Endothelial cell of umbilical vein (primary cell): ENCODE measurements around the gene CYBB. TPM values are rescaled to one million over a fixed set of nuclear protein-coding genes. Genes with fewer than 3 reads are reported as not detected.

Source experiments
- BruUV-seq: library from RNA; stranded (reverse); fragments of 400-500 nt; replicated peaks from 2 replicates; lab custom pipeline; 2021; lab: Mats Ljungman, UMichigan
- CTCF ChIA-PET: fragments of 300-600, 350-600 bp; sonication (Branson Sonifier 250); formaldehyde crosslinking; loops from one replicate; lab custom pipeline; 2021; ENCODE audit warnings: antibody characterized with exemption, inconsistent platforms; lab: Charles Lee
- POLR2A ChIA-PET: fragments of 300-600, 350-600 bp; sonication (Branson Sonifier 250); formaldehyde crosslinking; loops from one replicate; lab custom pipeline; 2021; ENCODE audit warnings: antibody characterized with exemption, inconsistent platforms; lab: Charles Lee
- DNase-seq: peaks from one replicate; pipeline ENCODE4 v3.0.0-alpha.2; 2011; ENCODE audit warnings: low read depth, low spot score
- FAIRE-seq: peaks from 2 replicates; lab custom pipeline; 2011; peaks lifted over from hg19 to GRCh38; lab: Jason Lieb, UNC
- H2AFZ ChIP-seq: 2 replicates; pipeline ENCODE4 v1.6.0; 2012; ENCODE audit warnings: low read depth, low read length, control low read depth, inconsistent platforms
- H3K27ac ChIP-seq: 2 replicates; pipeline ENCODE4 v1.5.1; 2011; ENCODE audit warnings: low read depth, mild to moderate bottlenecking, control low read depth, low read length, moderate library complexity; ENCODE audit not compliant: insufficient read depth
- H3K27me3 ChIP-seq, 2 experiments: 2 replicates each; pipeline versions ENCODE4 v1.6.0 to v1.6.1; 2011; ENCODE audit warnings: low read length in 2 of 2, mixed read lengths in 1 of 2; ENCODE audit not compliant: control insufficient read depth in 2 of 2, insufficient read depth in 2 of 2
- H3K36me3 ChIP-seq, 2 experiments: 2 replicates in 1 of 2; 3 replicates in 1 of 2; pipeline ENCODE4 v1.5.1; 2011; ENCODE audit warnings: low read length in 2 of 2, mild to moderate bottlenecking in 1 of 2, moderate library complexity in 1 of 2; ENCODE audit not compliant: control insufficient read depth in 2 of 2, insufficient read depth in 2 of 2; ENCODE audit errors: extremely low read depth in 1 of 2
- H3K4me1 ChIP-seq: 3 replicates; pipeline ENCODE4 v1.5.1; 2011; ENCODE audit warnings: mild to moderate bottlenecking, low read length; ENCODE audit not compliant: control insufficient read depth, insufficient read depth; ENCODE audit errors: extremely low read depth
- H3K4me2 ChIP-seq: 2 replicates; pipeline ENCODE4 v1.6.1; 2011; ENCODE audit warnings: low read length, control low read depth, mixed read lengths; ENCODE audit not compliant: insufficient read depth
- H3K4me3 ChIP-seq, 3 experiments: fragments of 200-600 bp in 1 of 3; sonication (generic), shearing (Covaris generic) in 1 of 3; replicated peaks in 1 of 3; 2 replicates each; pipeline ENCODE4 v1.5.1; 2011 to 2016; ENCODE audit warnings: control low read depth in 3 of 3, low read length in 3 of 3, mild to moderate bottlenecking in 2 of 3, inconsistent platforms in 1 of 3, low read depth in 1 of 3, moderate library complexity in 1 of 3; ENCODE audit not compliant: insufficient read depth in 1 of 3
- H3K79me2 ChIP-seq: 2 replicates; pipeline ENCODE4 v1.6.0; 2012; ENCODE audit warnings: low read length, inconsistent platforms; ENCODE audit not compliant: control insufficient read depth, insufficient read depth
- H3K9ac ChIP-seq: replicated peaks from 2 replicates; pipeline ENCODE3; 2011; ENCODE audit warnings: low read length, control low read depth; ENCODE audit not compliant: insufficient read depth; ENCODE audit errors: extremely low read depth
- H3K9me1 ChIP-seq: replicated peaks from 3 replicates; pipeline ENCODE4 v1.6.0; 2011; ENCODE audit warnings: mild to moderate bottlenecking, low read length; ENCODE audit not compliant: control insufficient read depth, insufficient read depth; ENCODE audit errors: extremely low read depth
- H3K9me3 ChIP-seq: replicated peaks from 2 replicates; pipeline ENCODE4 v1.5.1; 2012; ENCODE audit warnings: low read length, inconsistent platforms; ENCODE audit not compliant: control insufficient read depth, insufficient read depth
- H4K20me1 ChIP-seq: replicated peaks from 2 replicates; pipeline ENCODE3; 2011; ENCODE audit warnings: mild to moderate bottlenecking, low read length; ENCODE audit not compliant: control insufficient read depth, insufficient read depth; ENCODE audit errors: extremely low read depth
- CTCF ChIP-seq, 2 donors: IDR thresholded peaks; 1 replicate in 1 of 2; 2 replicates in 1 of 2; pipeline ENCODE4 v1.5.1; 2011; ENCODE audit warnings: low read length in 2 of 2, mild to moderate bottlenecking in 2 of 2, moderate library complexity in 2 of 2, control low read depth in 1 of 2, inconsistent platforms in 1 of 2, low read depth in 1 of 2; ENCODE audit not compliant: insufficient read depth in 1 of 2; ENCODE audit errors: extremely low read depth in 1 of 2
- EZH2 ChIP-seq: IDR thresholded peaks from 2 replicates; pipeline ENCODE4 v1.6.1; 2012; ENCODE audit warnings: borderline replicate concordance, low read depth, mild to moderate bottlenecking, moderate library complexity, low read length, inconsistent platforms; ENCODE audit not compliant: severe bottlenecking
- FOS ChIP-seq: IDR thresholded peaks from 2 replicates; pipeline ENCODE4 v1.6.1; 2011; ENCODE audit warnings: mild to moderate bottlenecking, low read length, moderate library complexity, borderline replicate concordance; ENCODE audit not compliant: insufficient read depth
- GATA2 ChIP-seq: IDR thresholded peaks from 2 replicates; pipeline ENCODE4 v1.7.0; 2011; ENCODE audit warnings: low read depth, mild to moderate bottlenecking, moderate library complexity, mixed read lengths, low read length; ENCODE audit not compliant: insufficient read length, insufficient read depth
- JUN ChIP-seq: IDR thresholded peaks from 2 replicates; pipeline ENCODE4 v1.6.1; 2011; ENCODE audit warnings: borderline replicate concordance, low read depth; ENCODE audit not compliant: insufficient read length, insufficient read depth
- MYC ChIP-seq: IDR thresholded peaks from one replicate; pipeline ENCODE4 v1.6.1; 2011; ENCODE audit warnings: mild to moderate bottlenecking, low read depth, low read length
- POLR2A ChIP-seq: IDR thresholded peaks from 2 replicates; pipeline ENCODE4 v1.6.1; 2012; ENCODE audit warnings: low read depth, mild to moderate bottlenecking, control low read depth, low read length
- POLR2AphosphoS5 ChIP-seq: IDR thresholded peaks from 2 replicates; pipeline ENCODE4 v1.6.1; 2012; ENCODE audit warnings: low read depth, mild to moderate bottlenecking, control low read depth, low read length, moderate library complexity; ENCODE audit not compliant: insufficient read depth
- dilution Hi-C: fragments of 300-500 bp; cut with MboI; formaldehyde crosslinking; loops from one replicate; pipeline ENCODE4 v1.15.0; 2019; ENCODE audit warnings: low sequenced_read_pairs; ENCODE audit not compliant: extremely low pct_ligation_motif_present
- intact Hi-C: fragments of 100-400 bp; cut with micrococcal nuclease; formaldehyde crosslinking; loops from one replicate; pipeline ENCODE4 v1.10.0; 2022
- polyA plus RNA-seq, 4 experiments: library from polyadenylated mRNA; depleted of rRNA in 3 of 4; stranded (reverse) in 3 of 4; unstranded in 1 of 4; fragments of >200 nt; gene quantifications; 2 replicates each; pipeline versions ENCODE4 v1.2.1 to v1.2.3, GENCODE V29; 2011 to 2012; ENCODE audit warnings: missing spikeins in 1 of 4
- total RNA-seq: library from RNA; stranded (reverse); gene quantifications from 2 replicates; pipeline ENCODE4 v1.2.3, GENCODE V29; 2021
- TF ChIP-seq, protein P1 (sequence below): IDR thresholded peaks from 2 replicates; pipeline ENCODE4 v1.6.1; 2011; ENCODE audit not compliant: insufficient read depth, insufficient read length

CYBB gene
- total and polyA plus RNA-seq, 2 donors (not counting 3 experiments of a cell fraction or from before 2014, with no cell fraction given): not detected

- H4K20me1 ChIP-seq: no peaks in the 10 kb centered on the region
- intact Hi-C loops (loop anchor here (10.0 kb wide), 1 partner anchor 334 kb away; no protein-coding TSS in a partner anchor), dilution Hi-C loops (no loop called here)
- DNase-seq (no peak), FAIRE-seq (no peak)
- POLR2A ChIA-PET: no interaction called here
- no peaks in the 10 kb centered on the region for H3K9me3 ChIP-seq
- no peaks in the 10 kb centered on the region for H3K79me2 ChIP-seq
- TF ChIP-seq FOS: no peak
- TF ChIP-seq, protein P1, sequence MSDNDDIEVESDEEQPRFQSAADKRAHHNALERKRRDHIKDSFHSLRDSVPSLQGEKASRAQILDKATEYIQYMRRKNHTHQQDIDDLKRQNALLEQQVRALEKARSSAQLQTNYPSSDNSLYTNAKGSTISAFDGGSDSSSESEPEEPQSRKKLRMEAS: no peak
- TF ChIP-seq EZH2: no peak
- TF ChIP-seq CTCF (IDR thresholded peaks at IDR 0.05; ENCODE audit: extremely low read depth in 1 of 2, insufficient read depth in 1 of 2, low read depth in 1 of 2, low read length in 2 of 2): no peak
- TF ChIP-seq MYC: no peak
- TF ChIP-seq GATA2: no peak
- no peak for TF ChIP-seq POLR2AphosphoS5
- no peak for TF ChIP-seq JUN
- no peak for TF ChIP-seq POLR2A
- H2AFZ ChIP-seq: no peak overlapping the region
- no peaks in the 10 kb centered on the region for H3K4me1 ChIP-seq
- CTCF ChIA-PET: no interaction called here
- no peak overlapping the region for H3K4me3 ChIP-seq
- no peak overlapping the region for H3K4me2 ChIP-seq
- no TSS peak for BruUV-seq
- H3K9me1 ChIP-seq: no peaks in the 10 kb centered on the region
- H3K36me3 ChIP-seq: no peaks in the 10 kb centered on the region
- H3K27ac ChIP-seq: no peak overlapping the region
- no peaks in the 10 kb centered on the region for H3K27me3 ChIP-seq
- no peak overlapping the region for H3K9ac ChIP-seq
Observed at GRCh38 chrX:37840931-37841330, 61.1 kb downstream of the CYBB start.
